Limb (tissue), 2 donors: ENCODE data around the gene CHPF2.

ENCODE experiments used
- DNase-seq, 2 donors: peaks; one replicate each; pipeline ENCODE4 v3.0.0-alpha.2; 2016; ENCODE audit errors: extremely low spot score in 2 of 2

Gene CHPF2

DNA sequence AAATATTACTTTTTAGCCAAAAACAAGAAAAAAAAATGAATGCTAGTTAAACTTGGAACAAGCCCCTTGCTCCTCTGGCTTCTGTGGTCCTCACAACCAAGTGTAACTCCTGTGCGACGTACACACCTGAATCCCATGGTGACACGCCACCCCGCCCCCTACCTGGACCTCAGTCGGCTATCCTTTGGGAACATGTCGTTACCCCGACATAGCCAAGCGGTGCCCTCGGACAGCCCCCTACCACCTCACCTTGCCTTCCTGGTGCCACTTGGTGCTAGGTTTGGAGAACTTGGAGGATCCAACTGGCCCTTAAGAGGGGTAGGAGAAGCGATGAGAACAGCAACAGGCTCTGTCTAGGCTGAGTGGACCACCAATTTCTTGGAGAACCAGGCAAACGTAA lies 28.2 kb downstream of the CHPF2 start:
- DNase-seq, result no peak

DNA sequence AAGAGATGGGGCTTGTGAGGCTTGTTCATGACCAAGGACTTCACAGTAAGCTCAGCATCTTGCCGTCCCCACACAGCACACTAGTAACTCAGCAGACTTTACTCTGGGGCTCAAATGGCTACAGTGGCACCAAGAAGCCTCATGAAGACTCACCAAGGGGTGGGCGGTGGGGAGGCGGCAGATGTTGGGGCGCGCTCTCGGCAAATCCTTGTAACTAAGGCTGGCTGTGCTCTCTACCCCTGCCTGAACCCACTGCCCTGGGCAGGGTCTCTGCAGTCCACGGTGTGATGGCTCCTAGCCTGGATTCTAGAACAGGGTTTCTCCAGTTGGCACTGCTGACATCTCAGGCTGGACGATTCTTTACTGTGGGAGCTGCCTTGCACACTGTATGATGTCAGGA lies 28.6 kb downstream of the CHPF2 start:
- no peak for DNase-seq

DNA sequence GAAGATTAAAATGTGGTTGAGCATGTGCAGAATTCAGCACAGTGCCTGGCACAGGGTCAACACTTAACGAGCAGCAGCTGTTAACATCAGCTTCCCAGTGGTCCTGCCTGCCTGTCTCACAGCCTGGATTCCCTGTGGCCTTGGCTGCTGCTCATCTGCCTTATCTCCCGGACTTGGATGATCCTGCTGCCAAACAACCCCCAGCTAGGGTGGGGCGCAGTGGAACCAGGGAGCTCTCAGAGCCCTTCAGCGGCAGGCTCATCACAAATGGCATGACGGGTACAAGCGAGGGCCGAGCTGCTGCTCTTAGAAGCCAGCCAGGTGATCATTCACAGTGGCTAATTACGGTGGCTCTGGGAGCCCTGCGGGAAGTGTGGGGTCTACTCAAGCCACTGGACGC lies 29.2 kb downstream of the CHPF2 start:
- no peak for DNase-seq

DNA sequence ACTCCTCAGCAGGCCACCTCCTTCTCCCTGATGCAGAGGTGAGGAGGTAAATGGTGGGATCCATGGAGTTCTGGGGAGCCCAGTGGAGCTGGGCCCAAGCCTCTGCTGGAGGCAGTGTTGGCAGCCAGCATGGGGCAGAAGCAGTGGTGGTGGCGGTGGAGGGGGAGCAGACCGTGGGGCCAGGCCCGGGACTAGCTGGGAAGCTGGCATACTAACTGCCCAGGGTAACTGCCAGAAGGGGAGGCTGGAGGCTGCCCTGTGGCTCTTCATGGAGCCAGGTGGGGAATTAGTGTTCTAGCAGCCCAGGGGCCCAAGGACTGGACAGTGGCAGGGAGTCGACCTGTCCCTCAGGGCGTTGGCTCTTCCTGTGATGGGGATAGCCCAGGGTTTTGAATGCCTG lies 32.3 kb downstream of the CHPF2 start:
- DNase-seq, result no peak

DNA sequence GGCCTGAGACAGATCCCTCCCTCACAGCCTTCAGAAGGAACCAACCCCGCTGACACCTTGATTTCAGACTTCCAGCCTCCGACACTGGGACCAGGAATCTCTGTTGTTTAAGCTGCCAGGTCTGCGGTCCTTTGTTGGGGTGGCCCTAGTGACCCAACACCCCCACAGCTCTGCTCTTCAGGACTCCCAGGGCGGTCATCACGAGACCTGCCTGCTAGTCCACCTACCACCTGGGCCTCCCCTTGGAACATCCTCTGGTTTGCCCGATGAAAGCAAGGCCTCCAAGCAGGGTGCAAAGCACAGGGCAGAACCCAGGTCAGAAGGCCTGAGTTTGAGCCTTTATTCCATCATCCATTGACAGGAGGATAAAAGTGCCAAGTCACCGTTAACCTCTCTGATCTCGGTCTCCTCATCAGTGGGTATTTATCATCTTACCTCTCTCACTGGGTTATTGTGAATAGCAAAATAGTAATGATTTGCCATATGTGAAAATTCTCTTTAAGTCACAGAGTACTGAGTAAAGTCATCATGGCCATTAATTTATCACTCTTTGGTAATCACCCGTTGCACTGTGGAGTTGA lies 33.2 kb downstream of the CHPF2 start:
- DNase-seq, result no peak

DNA sequence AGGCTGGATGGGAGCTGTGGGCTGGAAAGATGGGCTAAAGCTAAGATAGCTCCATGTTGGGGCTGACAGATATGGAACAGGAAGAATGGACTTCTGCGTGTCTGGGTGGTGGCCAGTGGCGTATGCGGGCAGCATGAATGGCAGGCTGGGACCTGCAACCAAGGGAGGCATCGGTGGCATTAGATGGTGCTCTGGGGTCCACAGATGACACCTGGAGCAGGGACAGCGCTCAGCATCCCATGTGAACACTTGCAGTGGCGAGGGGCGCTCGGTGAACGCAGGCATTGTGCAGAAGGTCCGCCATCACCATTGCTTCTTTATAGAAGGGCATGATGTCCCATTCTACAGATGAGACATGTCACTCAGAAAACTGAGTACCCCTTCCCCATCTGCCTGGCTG lies 37.2 kb downstream of the CHPF2 start:
- no peak for DNase-seq

DNA sequence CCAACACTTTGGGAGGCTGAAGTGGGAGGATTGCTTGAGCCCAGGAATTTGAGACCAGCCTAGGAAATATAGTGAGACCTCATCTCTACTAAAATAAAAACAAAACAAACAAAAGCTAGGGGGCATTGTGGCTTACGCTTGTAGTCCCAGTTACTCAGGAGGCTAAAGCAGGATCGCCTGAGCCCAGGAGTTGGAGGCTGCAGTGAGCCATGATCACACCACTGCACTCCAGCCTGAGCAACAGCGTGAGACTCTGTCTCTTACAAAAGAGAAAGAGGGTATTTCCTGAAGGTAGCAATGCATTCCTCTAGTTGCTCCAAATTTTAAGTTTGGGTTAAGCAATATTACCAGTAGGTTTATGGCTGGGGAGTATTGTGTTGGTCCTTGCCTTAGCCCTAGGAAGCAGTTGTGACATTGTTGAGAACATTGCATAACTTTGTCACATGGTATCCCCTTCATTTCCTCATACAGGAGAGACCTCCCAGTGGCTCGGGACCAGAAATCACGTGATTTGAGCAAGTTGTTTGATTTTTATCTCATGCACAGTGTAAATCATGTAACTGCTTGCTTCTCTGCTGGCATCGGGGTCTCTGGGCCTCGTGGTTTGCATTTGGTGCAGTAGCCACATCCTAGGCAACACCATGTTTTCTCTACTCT lies 39.5 kb downstream of the CHPF2 start:
- no peak for DNase-seq

DNA sequence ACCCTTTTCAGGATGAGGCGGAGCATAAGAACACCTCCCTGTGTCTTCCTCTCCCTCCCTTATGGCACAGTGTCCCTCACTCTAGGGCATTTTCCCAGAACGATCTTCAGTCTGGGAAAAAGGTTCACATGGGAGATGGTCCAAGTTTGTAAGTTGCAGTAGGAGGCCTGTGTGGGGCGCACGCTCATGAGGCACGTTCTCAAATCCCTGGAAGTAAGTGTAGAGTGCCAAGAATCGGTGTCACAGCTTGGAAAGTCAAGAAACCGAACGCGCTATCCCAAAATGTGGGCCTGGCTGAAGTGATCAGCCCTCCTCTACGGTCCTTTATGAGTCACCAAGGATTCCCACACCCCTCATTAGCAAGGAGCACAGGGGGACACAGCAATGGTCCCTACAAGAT lies 40.1 kb downstream of the CHPF2 start:
- DNase-seq, result no peak

DNA sequence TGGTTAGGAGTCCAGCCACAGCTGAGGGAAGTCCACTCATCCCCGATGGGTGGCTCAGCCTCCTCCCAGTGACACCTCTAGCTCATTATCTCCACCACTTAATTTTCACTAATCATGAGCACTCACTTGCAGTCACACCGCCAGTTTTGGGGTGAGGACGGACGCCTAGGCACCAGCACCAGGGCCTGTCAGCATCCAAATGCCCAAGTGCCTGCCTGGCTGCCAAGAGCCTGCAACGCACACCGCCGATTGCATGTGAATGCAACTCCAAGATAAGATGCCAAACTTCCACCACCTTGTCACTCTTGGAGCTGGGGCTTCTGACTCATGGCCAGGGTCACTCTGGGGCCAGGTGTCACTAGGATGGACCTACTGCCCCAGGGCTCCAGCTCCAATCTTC lies 40.6 kb downstream of the CHPF2 start:
- no peak for DNase-seq

DNA sequence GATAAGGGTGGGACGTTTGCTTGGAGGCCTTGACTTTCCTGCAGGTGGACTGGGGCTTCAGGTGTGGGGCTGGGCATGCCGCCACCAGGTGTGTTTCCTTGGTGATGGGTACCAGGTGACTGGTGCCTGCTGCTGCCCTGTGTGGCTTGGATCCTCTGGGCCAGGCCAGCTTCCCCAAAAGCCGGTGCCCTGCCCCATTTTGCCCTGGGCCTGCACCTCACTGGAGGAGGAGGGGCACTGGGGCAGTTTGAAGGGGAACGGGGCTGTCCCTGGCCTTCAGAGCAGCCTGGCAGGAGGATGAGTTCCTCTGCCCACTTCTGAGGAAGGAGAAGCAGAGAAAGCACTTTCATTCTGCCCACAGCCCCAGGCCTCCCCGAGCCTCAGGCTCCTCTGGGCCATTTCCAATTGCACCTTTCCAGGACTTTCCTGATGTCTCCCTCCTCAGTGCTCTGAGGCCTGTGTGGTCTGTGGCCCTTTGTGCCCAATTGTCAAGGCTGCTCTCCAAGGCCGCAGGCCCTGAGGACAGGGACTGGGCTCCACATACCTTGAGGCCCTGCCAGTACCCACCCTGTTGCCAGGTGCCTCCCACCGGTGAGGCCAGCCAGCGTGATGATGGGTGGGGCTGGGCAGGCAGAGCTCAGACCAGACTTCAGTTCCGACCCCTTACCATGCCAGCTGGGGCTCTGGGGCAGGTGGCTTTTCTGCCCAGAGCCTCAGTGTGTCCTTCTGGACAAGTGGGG lies 41.5 kb downstream of the CHPF2 start:
- DNase-seq, result no peak

DNA sequence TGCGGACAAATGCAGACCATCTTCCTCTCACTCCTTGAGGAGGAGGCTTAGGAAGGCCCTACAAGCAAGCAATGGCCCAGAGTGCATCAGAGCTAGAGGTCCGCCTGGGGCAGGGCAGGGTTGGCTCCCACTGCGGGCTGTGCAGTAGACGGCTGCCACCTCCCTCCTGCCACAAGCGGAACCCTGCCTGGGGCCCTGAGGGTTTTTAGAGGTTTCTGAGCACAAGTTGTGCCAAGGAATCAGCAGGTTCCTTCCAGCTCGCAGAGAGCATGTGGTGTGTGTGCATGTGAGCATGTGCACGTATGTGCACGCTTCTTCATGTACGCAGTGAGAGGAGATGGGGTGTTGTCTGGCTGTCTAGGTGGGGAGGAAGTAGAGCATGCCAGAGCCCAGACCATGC lies 42.1 kb downstream of the CHPF2 start:
- DNase-seq, result no peak

DNA sequence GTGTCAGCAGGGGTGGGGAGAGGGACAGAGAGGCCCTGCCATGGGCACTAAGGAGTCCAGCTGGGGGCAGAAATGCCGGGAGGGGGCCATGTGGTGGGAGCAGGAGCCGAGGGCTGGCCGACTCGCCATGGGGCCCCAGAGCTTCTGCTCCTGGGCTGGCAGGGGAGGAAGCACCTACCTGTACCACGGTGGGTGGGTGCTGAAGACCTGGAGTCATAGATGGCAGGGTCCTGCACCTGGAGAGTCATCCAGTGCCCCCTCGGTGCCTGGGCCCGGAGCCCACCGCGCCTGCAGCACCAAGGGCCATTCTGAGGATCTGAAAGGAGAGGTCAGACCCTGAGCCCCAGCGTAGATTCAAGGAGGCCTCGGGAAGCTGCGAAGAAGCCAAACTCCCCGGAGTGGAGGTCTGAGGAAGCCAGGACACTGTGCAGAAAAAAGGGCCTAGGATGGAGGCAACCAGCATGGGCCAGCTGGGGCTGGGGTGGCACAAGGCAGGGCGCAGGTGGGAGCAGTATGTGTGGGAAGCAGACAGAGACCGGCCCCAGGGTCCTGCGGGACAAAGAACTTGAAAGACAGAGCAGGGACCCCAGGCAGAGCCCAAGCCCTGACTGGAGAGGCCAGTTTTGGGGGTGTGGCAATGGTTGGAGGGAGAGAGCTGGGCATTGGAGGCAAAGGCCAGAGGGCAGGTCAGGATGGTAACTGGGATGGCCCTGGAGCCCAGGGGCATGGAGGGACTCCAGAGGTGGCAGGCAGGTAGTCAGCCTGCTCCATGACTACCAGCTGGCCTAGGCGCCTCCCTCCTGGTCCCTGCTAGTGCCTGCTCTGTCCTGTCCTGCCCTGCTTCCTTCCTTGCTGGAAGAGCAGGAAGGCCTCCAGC lies 42.9 kb downstream of the CHPF2 start:
- no peak for DNase-seq

DNA sequence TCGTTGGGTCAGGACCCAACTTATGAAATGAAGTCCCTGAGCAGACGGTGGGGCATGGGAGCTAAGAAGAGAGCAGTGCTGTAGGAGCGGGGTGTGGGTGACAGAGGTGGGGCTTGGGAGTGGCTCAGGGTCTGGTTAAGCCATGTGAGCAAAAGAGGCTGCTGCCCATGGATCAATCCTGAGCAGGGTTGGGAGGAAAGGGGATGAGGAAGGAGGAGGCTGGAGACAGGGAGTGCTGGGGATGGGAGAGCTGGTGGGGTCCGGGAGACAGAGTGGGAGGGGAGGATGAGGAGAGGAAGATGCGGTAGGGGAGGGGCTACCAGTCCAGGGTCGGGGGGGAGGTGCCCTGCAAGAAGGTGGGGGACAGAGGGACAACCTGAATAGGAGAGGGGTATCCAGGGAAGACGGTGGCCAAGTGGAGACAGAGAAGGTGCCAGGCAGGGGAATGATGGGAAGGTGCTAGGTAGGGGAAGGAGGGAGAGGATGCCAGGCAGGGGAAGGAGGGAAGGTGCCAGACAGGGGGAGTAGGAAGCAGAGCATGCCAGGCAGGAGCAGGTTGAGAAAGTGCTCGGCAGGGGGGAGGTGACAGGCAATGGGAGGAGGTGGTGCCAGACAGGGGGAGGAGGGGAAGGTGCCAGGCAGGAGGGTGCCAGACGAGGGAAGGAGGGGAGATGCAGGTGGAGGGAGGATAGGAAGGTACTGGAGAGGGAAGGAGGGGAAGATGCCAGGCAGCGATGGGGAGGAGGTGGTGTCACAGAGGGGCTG lies 43.7 kb downstream of the CHPF2 start:
- DNase-seq, result no peak

DNA sequence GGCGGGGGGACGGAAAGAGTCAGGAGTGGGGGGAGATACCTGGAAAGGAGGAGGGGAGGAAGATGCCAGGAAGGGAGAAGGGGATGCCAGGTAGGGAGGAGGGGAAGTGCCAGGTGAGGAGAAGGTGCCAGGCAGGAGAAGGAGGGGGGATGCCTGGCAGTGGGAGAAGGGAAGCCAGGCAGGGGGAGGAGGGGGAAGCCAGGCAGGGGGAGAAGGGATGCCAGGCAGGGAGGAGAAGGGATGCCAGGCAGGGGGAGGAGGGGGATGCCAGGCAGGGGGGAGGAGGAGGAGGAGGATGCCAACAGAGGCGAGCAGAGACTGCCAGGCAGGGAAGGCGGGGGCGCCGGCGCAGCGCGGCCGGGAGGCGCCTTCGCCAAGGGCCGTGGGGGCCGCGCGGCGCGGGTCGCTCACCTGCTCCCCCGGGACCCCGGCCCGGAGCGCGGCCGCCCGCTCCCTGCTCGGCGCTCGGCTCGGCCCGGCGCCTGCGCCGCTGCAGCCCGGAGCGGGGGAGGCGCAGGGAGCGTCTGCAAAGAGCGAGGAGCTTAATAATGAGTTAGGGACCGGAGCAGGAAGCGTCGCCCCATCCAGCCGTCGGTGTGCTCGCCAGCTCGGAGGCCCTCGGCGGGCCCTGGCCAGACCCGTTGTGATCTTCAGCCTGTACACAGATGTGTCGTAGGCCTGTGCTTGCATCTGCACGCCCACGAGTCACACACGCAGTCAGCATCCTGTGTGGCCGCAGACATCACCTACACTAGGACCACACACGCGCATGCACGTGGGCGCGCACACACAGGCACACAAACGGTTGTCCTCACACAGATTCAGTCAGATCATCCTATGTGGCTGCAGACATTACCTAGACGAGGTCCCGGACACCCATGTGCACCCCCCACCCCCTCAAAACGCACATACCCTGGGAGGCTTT lies 44.6 kb downstream of the CHPF2 start:
- peak; percentile 62 to 80 for DNase-seq

DNA sequence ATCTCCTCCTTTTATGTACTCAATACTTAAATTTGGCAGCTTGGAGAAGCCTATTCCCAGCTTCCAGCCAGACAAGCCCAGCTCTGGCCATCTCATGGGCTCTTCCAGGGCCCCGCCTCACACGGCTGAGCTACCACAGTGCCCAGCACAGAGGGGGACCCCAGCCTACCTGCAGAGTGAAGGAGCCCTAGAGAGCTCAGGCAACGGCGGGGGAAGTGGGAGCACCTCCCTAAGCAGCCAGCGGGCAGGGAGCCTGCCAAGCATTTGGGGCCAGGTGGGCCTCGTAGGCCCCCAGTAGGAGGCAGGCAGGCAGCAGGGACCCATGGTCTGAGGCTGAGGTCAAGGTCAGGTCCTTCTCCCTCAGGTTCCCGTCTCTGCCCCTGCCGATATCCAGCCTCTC lies 45.3 kb downstream of the CHPF2 start:
- no peak for DNase-seq

DNA sequence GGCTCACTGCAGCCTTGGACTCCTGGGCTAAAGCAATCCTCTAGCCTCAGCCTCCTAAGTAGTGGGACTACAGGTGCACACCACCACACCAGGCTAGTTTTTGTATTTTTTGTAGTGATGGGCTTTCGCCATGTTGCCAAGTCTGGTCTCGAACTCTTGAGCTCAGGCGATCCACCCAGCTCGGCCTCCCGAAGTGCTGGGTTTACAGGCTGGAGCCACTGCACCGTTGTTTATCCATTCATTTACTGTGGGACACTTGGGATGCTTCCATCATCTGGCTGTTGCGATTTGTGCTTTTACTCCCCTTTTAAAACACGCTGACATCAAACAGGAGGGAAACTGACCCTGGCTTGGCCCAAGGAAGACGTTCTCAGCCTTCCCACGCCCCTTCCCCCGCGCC lies 46.7 kb downstream of the CHPF2 start:
- DNase-seq, result no peak

DNA sequence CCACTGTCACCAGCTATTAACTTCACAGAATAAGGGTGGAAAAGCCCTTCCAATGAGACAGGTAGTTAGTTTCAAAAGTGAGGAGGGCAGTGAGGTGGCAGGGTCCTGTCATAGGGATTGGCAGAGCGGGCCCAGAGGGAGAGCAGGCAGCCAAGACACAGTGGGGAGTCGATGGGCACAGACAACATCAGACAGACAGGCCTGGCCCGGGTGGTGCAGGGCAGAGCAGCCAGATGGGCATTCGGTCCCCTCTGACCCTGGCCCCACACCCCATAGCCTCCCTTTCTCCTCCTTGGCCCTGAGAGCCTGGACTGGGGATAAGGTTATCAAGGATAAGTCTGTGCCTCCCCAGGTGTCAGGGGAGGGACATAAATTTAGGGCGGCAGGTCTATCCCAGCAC lies 47.6 kb downstream of the CHPF2 start:
- no peak for DNase-seq

DNA sequence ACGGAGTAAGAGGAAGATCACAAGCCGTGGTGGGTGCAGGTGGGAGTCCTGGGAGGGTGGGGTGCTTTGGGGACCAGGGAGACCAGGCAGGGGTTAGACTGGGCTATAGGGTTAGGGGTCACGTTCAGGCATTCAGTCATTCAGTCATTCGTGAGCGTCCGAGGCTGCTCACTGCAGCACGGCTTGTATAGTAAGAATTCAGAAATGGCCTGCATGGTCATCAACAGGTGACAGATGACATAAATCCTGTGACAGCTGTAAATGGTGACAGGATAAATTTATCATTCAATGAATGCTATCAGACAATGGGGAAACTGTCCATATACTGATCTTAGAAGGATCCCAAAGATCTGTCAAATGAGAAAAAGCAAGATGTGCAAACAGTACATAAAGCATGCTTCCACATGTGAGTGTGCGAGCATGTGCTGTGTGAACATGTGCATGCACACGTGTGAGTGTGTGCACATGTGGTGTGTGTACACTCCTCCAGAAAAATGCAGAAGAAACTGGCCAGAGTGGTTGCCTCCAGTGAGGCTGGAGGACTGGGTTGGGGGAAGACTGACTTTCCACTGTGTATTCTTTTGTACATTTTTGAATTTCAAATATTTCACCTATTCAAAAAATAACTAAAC lies 48.2 kb downstream of the CHPF2 start:
- no peak for DNase-seq

DNA sequence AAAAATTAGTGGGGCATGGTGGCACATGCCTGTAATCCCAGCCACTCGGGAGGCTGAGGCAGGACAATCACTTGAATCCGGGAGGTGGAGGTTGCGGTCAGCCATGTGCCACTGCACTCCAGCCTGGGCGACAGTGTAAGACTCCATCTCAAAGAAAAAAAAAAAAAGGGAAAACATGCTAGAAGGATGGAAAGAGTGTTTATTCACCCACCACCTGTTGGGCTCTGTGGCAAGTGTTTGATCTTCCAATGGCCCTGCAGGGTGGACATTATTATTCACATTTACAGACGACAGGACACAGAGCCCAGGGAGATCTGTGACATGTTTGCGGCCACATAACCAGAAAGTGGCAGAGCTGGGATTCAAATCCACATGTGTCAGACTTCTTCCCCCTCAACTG lies 49.4 kb downstream of the CHPF2 start:
- DNase-seq, result no peak

DNA sequence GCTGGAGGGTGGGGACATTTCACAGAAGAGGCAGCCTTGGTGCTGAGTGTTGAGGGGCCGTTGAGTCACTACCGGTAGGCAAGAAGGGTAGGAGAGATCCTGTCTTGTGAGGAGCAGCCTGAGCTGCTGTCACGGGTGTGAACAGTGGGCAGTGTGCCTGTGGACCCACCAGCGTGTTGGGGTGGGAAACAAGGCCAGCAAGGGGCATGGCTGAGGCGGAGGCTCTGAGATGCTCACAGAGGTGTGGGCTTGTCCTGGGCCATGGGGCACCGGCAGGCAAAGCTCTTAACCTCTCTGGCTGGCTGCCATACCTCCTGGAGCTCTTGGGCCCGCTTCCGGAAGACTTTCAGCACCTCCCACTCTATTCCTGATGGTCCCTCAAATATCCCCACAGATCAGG lies 49.8 kb downstream of the CHPF2 start:
- no peak for DNase-seq
